Measurements from ENCODE around the gene ASPHD2. TPM values are rescaled to one million over a fixed set of nuclear protein-coding genes. Genes with fewer than 3 reads are reported as not detected.

ASPHD2 gene
- total RNA-seq = 1 to 10 TPM; 1.5 to 2.6 TPM
- polyA plus RNA-seq = under 1 TPM; 0.36 to 0.63 TPM
- long read RNA-seq, donor 1 = 0 reads
- long read RNA-seq, donor 2, partial matches to known transcripts = 0 of 2 reads
- long read RNA-seq, donor 2, other reads (novel, unspliced or antisense) = 1 of 2 reads

- Histone ChIP-seq H3K27ac (ENCODE audit: low read depth in 1 of 2, low read length in 2 of 2) (peak within 1 kb of the TSS in 1 of 2 donors; percentile 11), H3K4me1 (ENCODE audit: control insufficient read depth in 1 of 2, insufficient read depth in 2 of 2, low read length in 2 of 2) (no peaks in the 10 kb centered on the region), H3K36me3 (ENCODE audit: control insufficient read depth in 1 of 2, insufficient read depth in 2 of 2, low read length in 1 of 2) (no peaks in the 10 kb centered on the region), H3K4me3 (ENCODE audit: low read length in 2 of 2) (peak within 1 kb of the TSS; percentile 81), H3K9me3 (ENCODE audit: control insufficient read depth, low read length) (no peaks in the 10 kb centered on the region), H3K27me3 (ENCODE audit: control insufficient read depth in 1 of 2, insufficient read depth in 2 of 2, low read length in 1 of 2) (no peaks in the 10 kb centered on the region)
- DNase-seq (peak; percentile 69 to 83), ATAC-seq (ENCODE audit: low FRiP score) (peak; percentile 73)
- 1% methylated on average over 55 to 96 of the region's 96 CpGs for WGBS, 2 donors
- intact Hi-C loops (cut with DNase I) = no loop called here
These were observed at the start of gene ASPHD2 for GRCh38 chr22:26428515-26429457. Gene ASPHD2, plus strand, starts transcription at chr22:26429260. Its CDS starts 4,356 bp downstream, at chr22:26433616.

GRCh38 chr22:26380072-26380830, 48.8 kb upstream of the ASPHD2 start:
- Histone ChIP-seq H3K9me3 (ENCODE audit: control insufficient read depth, low read length) (peaks cover 7% of the 10 kb centered on the region), H3K27me3 (ENCODE audit: control insufficient read depth in 1 of 2, insufficient read depth in 2 of 2, low read length in 1 of 2) (no peaks in the 10 kb centered on the region), H3K27ac (ENCODE audit: low read depth in 1 of 2, low read length in 2 of 2) (no peak overlapping the region), H3K4me1 (ENCODE audit: control insufficient read depth in 1 of 2, insufficient read depth in 2 of 2, low read length in 2 of 2) (no peaks in the 10 kb centered on the region), H3K36me3 (ENCODE audit: control insufficient read depth in 1 of 2, insufficient read depth in 2 of 2, low read length in 1 of 2) (no peaks in the 10 kb centered on the region), H3K4me3 (ENCODE audit: low read length in 2 of 2) (no peak overlapping the region)
- ATAC-seq (ENCODE audit: low FRiP score) (no peak), DNase-seq (no peak)
- intact Hi-C loops (cut with DNase I) = no loop called here
- WGBS, 2 donors = 74 to 77% methylated on average over 10 of the region's 10 CpGs

GRCh38 chr22:26382782-26383181, 46.3 kb upstream of the ASPHD2 start:
- Histone ChIP-seq H3K27ac (ENCODE audit: low read depth in 1 of 2, low read length in 2 of 2) (no peak overlapping the region), H3K27me3 (ENCODE audit: control insufficient read depth in 1 of 2, insufficient read depth in 2 of 2, low read length in 1 of 2) (no peaks in the 10 kb centered on the region), H3K9me3 (ENCODE audit: control insufficient read depth, low read length) (peaks cover 7% of the 10 kb centered on the region), H3K36me3 (ENCODE audit: control insufficient read depth in 1 of 2, insufficient read depth in 2 of 2, low read length in 1 of 2) (no peaks in the 10 kb centered on the region), H3K4me1 (ENCODE audit: control insufficient read depth in 1 of 2, insufficient read depth in 2 of 2, low read length in 2 of 2) (no peaks in the 10 kb centered on the region), H3K4me3 (ENCODE audit: low read length in 2 of 2) (no peak overlapping the region)
- DNase-seq (no peak), ATAC-seq (ENCODE audit: low FRiP score) (no peak)
- WGBS, 2 donors = 51 to 59% methylated on average over 3 of the region's 3 CpGs
- intact Hi-C loops (cut with DNase I) = no loop called here

- H3K9me3 ChIP-seq (ENCODE audit: control insufficient read depth, low read length) = peaks cover 3% of the 10 kb centered on the region
- intact Hi-C loops (cut with DNase I) = no loop called here
- no peak overlapping the region for H3K4me3 ChIP-seq (ENCODE audit: low read length in 2 of 2)
- no peaks in the 10 kb centered on the region for H3K27me3 ChIP-seq (ENCODE audit: control insufficient read depth in 1 of 2, insufficient read depth in 2 of 2, low read length in 1 of 2)
- H3K36me3 ChIP-seq (ENCODE audit: control insufficient read depth in 1 of 2, insufficient read depth in 2 of 2, low read length in 1 of 2) = no peaks in the 10 kb centered on the region
- no peak for DNase-seq
- H3K4me1 ChIP-seq (ENCODE audit: control insufficient read depth in 1 of 2, insufficient read depth in 2 of 2, low read length in 2 of 2) = no peaks in the 10 kb centered on the region
- H3K27ac ChIP-seq (ENCODE audit: low read depth in 1 of 2, low read length in 2 of 2) = no peak overlapping the region
- no peak for ATAC-seq (ENCODE audit: low FRiP score)
- 73 to 84% methylated on average over 7 of the region's 7 CpGs for WGBS, 2 donors
These were observed 45.0 kb upstream of the ASPHD2 start for GRCh38 chr22:26383968-26384556.

GRCh38 chr22:26385164-26385563, 43.9 kb upstream of the ASPHD2 start:
- no peaks in the 10 kb centered on the region for H3K4me1 ChIP-seq (ENCODE audit: control insufficient read depth in 1 of 2, insufficient read depth in 2 of 2, low read length in 2 of 2)
- no peaks in the 10 kb centered on the region for H3K27me3 ChIP-seq (ENCODE audit: control insufficient read depth in 1 of 2, insufficient read depth in 2 of 2, low read length in 1 of 2)
- ATAC-seq (ENCODE audit: low FRiP score) (no peak), DNase-seq (no peak)
- H3K9me3 ChIP-seq (ENCODE audit: control insufficient read depth, low read length) = no peaks in the 10 kb centered on the region
- intact Hi-C loops (cut with DNase I) = no loop called here
- H3K27ac ChIP-seq (ENCODE audit: low read depth in 1 of 2, low read length in 2 of 2) = no peak overlapping the region
- no peak overlapping the region for H3K4me3 ChIP-seq (ENCODE audit: low read length in 2 of 2)
- WGBS, 2 donors = 81 to 83% methylated on average over 1 of the region's 1 CpG
- no peaks in the 10 kb centered on the region for H3K36me3 ChIP-seq (ENCODE audit: control insufficient read depth in 1 of 2, insufficient read depth in 2 of 2, low read length in 1 of 2)

GRCh38 chr22:26389125-26389524, 39.9 kb upstream of the ASPHD2 start:
- Histone ChIP-seq H3K36me3 (ENCODE audit: control insufficient read depth in 1 of 2, insufficient read depth in 2 of 2, low read length in 1 of 2) (no peaks in the 10 kb centered on the region), H3K4me3 (ENCODE audit: low read length in 2 of 2) (no peak overlapping the region), H3K27me3 (ENCODE audit: control insufficient read depth in 1 of 2, insufficient read depth in 2 of 2, low read length in 1 of 2) (no peaks in the 10 kb centered on the region), H3K27ac (ENCODE audit: low read depth in 1 of 2, low read length in 2 of 2) (no peak overlapping the region), H3K4me1 (ENCODE audit: control insufficient read depth in 1 of 2, insufficient read depth in 2 of 2, low read length in 2 of 2) (no peaks in the 10 kb centered on the region), H3K9me3 (ENCODE audit: control insufficient read depth, low read length) (no peaks in the 10 kb centered on the region)
- no peak for DNase-seq
- intact Hi-C loops (cut with DNase I) = no loop called here
- no peak for ATAC-seq (ENCODE audit: low FRiP score)
- WGBS, 2 donors = 70 to 72% methylated on average over 3 of the region's 3 CpGs

- no peak overlapping the region for H3K4me3 ChIP-seq (ENCODE audit: low read length in 2 of 2)
- H3K27ac ChIP-seq (ENCODE audit: low read depth in 1 of 2, low read length in 2 of 2) = no peak overlapping the region
- H3K27me3 ChIP-seq (ENCODE audit: control insufficient read depth in 1 of 2, insufficient read depth in 2 of 2, low read length in 1 of 2) = no peaks in the 10 kb centered on the region
- no peak for ATAC-seq (ENCODE audit: low FRiP score)
- no peak for DNase-seq
- no peaks in the 10 kb centered on the region for H3K36me3 ChIP-seq (ENCODE audit: control insufficient read depth in 1 of 2, insufficient read depth in 2 of 2, low read length in 1 of 2)
- intact Hi-C loops (cut with DNase I) = no loop called here
- H3K9me3 ChIP-seq (ENCODE audit: control insufficient read depth, low read length) = no peaks in the 10 kb centered on the region
- 60 to 72% methylated on average over 1 of the region's 1 CpG for WGBS, 2 donors
- no peaks in the 10 kb centered on the region for H3K4me1 ChIP-seq (ENCODE audit: control insufficient read depth in 1 of 2, insufficient read depth in 2 of 2, low read length in 2 of 2)
These were observed 38.0 kb upstream of the ASPHD2 start for GRCh38 chr22:26391091-26391490.

- no peaks in the 10 kb centered on the region for H3K36me3 ChIP-seq (ENCODE audit: control insufficient read depth in 1 of 2, insufficient read depth in 2 of 2, low read length in 1 of 2)
- no peaks in the 10 kb centered on the region for H3K4me1 ChIP-seq (ENCODE audit: control insufficient read depth in 1 of 2, insufficient read depth in 2 of 2, low read length in 2 of 2)
- no peak overlapping the region for H3K27ac ChIP-seq (ENCODE audit: low read depth in 1 of 2, low read length in 2 of 2)
- no peak for DNase-seq
- H3K4me3 ChIP-seq (ENCODE audit: low read length in 2 of 2) = no peak overlapping the region
- no peaks in the 10 kb centered on the region for H3K27me3 ChIP-seq (ENCODE audit: control insufficient read depth in 1 of 2, insufficient read depth in 2 of 2, low read length in 1 of 2)
- intact Hi-C loops (cut with DNase I) = no loop called here
- no peak for ATAC-seq (ENCODE audit: low FRiP score)
- 61 to 69% methylated on average over 2 of the region's 2 CpGs for WGBS, 2 donors
- H3K9me3 ChIP-seq (ENCODE audit: control insufficient read depth, low read length) = no peaks in the 10 kb centered on the region
These were observed 37.4 kb upstream of the ASPHD2 start for GRCh38 chr22:26391623-26392022.

Data from aorta (tissue), 5 donors.